Tibial nerve (tissue), 4 donors: ENCODE results near the gene MAPK6. TPM values are rescaled to one million over a fixed set of nuclear protein-coding genes. Genes with fewer than 3 reads are reported as not detected.
"Not testable (repeated sequence)": the region's sequence is repeated elsewhere in the genome, so short reads cannot be mapped to it uniquely, and the experiment has no call there.

ENCODE experiments used
- DNase-seq, 2 donors: peaks; one replicate each; pipeline ENCODE4 v3.0.0-alpha.2; 2019; ENCODE audit warnings: low spot score in 2 of 2
- H3K27ac ChIP-seq, 4 donors: fragments of 200-600 bp; sonication (generic) in 3 of 4; one replicate each; pipeline ENCODE4 v1.5.1; 2017 to 2019; ENCODE audit warnings: mild to moderate bottlenecking in 1 of 4
- H3K27me3 ChIP-seq, 2 donors: fragments of 200-600 bp; sonication (generic) in 1 of 2; one replicate each; pipeline versions ENCODE4 v1.5.1 to v1.6.0; 2017 to 2019
- H3K36me3 ChIP-seq, 3 donors: fragments of 200-600 bp; sonication (generic); one replicate each; pipeline ENCODE4 v1.5.1; 2018 to 2019
- H3K4me1 ChIP-seq, 4 donors: fragments of 200-600 bp; sonication (generic) in 3 of 4; one replicate each; pipeline ENCODE4 v1.5.1; 2017 to 2019
- H3K4me3 ChIP-seq, 4 donors: fragments of 200-600 bp; sonication (generic) in 3 of 4; one replicate each; pipeline ENCODE4 v1.5.1; 2017 to 2019; ENCODE audit warnings: mild to moderate bottlenecking in 1 of 4, moderate library complexity in 1 of 4
- H3K9me3 ChIP-seq, 4 donors: fragments of 200-600 bp; sonication (generic) in 3 of 4; one replicate each; pipeline ENCODE4 v1.5.1; 2017 to 2019
- CTCF ChIP-seq, 5 experiments: fragments of 200-600 bp in 3 of 5; fragments of 450-650 bp in 2 of 5; sonication (generic) in 3 of 5; IDR thresholded peaks; one replicate each; pipeline ENCODE4 v1.5.1; 2016 to 2019; ENCODE audit warnings: antibody characterized with exemption in 5 of 5, mild to moderate bottlenecking in 3 of 5, moderate library complexity in 2 of 5
- EP300 ChIP-seq, 2 donors: sonication (generic); formaldehyde crosslinking; IDR thresholded peaks; one replicate each; pipeline ENCODE4 v1.6.1; 2017; ENCODE audit warnings: antibody characterized with exemption in 2 of 2, mild to moderate bottlenecking in 1 of 2
- POLR2A ChIP-seq, 2 donors: fragments of 450-650 bp; IDR thresholded peaks; one replicate each; pipeline ENCODE4 v1.6.1; 2017; ENCODE audit warnings: antibody characterized with exemption in 2 of 2, mild to moderate bottlenecking in 2 of 2, moderate library complexity in 2 of 2
- WGBS, 2 donors: methylation state at CpG; one replicate each; pipeline ENCODE4 v1.1.5; 2018; 5-methylcytosine and 5-hydroxymethylcytosine counted together
- total RNA-seq, 4 donors: library from RNA; depleted of rRNA; stranded (reverse); fragments of >200 nt; gene quantifications; one replicate each; pipeline ENCODE4 v1.1.0, GENCODE V29; 2016

Gene MAPK6
- total RNA-seq, 4 donors from 2014 or later, result 9.6 to 20.9 (median 16.5) TPM

GRCh38 chr15:52082197-52083036 lies 63.4 kb downstream of the MAPK6 start:
- Histone ChIP-seq H3K4me1 (no peaks in the 10 kb centered on the region), H3K4me3 (no peak overlapping the region), H3K36me3 (no peaks in the 10 kb centered on the region), H3K9me3 (peaks cover 0 to 14% (median 4%) of the 10 kb centered on the region in 4 donors), H3K27ac (no peak overlapping the region), H3K27me3 (no peaks in the 10 kb centered on the region)
- DNase-seq, result no peak
- 79 to 83% methylated on average over 5 of the region's 5 CpGs for WGBS, 2 donors
- TF ChIP-seq EP300 (IDR thresholded peaks at IDR 0.05), result no peak
- no peak for TF ChIP-seq POLR2A (IDR thresholded peaks at IDR 0.05)
- TF ChIP-seq CTCF (IDR thresholded peaks at IDR 0.05), result no peak

GRCh38 chr15:52083037-52083359 lies 64.0 kb downstream of the MAPK6 start:
- H3K27ac ChIP-seq, H3K27me3 ChIP-seq, H3K36me3 ChIP-seq, H3K4me1 ChIP-seq, DNase-seq, H3K4me3 ChIP-seq: not testable (repeated sequence)
- H3K9me3 ChIP-seq, result peaks cover 0 to 14% (median 4%) of the 10 kb centered on the region in 4 donors
- 76 to 100% methylated on average over 1 of the region's 1 CpG for WGBS, 2 donors

- no peak overlapping the region for H3K27ac ChIP-seq
- H3K27me3 ChIP-seq, result no peaks in the 10 kb centered on the region
- no peak for DNase-seq
- H3K4me3 ChIP-seq, result no peak overlapping the region
- TF ChIP-seq CTCF (IDR thresholded peaks at IDR 0.05) (no peak), EP300 (IDR thresholded peaks at IDR 0.05) (no peak), POLR2A (IDR thresholded peaks at IDR 0.05) (no peak)
- no peaks in the 10 kb centered on the region for H3K36me3 ChIP-seq
- H3K4me1 ChIP-seq, result no peaks in the 10 kb centered on the region
- WGBS, 2 donors, result 56 to 58% methylated on average over 4 of the region's 4 CpGs
- peaks cover 0 to 14% (median 4%) of the 10 kb centered on the region in 4 donors for H3K9me3 ChIP-seq
These were observed 64.6 kb downstream of the MAPK6 start for GRCh38 chr15:52083603-52084002.

GRCh38 chr15:52085299-52085698 lies 66.3 kb downstream of the MAPK6 start:
- no peaks in the 10 kb centered on the region for H3K36me3 ChIP-seq
- no peak overlapping the region for H3K4me3 ChIP-seq
- H3K27me3 ChIP-seq, result no peaks in the 10 kb centered on the region
- TF ChIP-seq POLR2A (IDR thresholded peaks at IDR 0.05) (no peak), CTCF (IDR thresholded peaks at IDR 0.05) (no peak), EP300 (IDR thresholded peaks at IDR 0.05) (no peak)
- peaks cover 0 to 22% (median 4%) of the 10 kb centered on the region in 4 donors for H3K9me3 ChIP-seq
- DNase-seq, result no peak
- no peaks in the 10 kb centered on the region for H3K4me1 ChIP-seq
- H3K27ac ChIP-seq, result no peak overlapping the region

GRCh38 chr15:52086011-52086786 lies 67.2 kb downstream of the MAPK6 start:
- no peaks in the 10 kb centered on the region for H3K36me3 ChIP-seq
- H3K4me1 ChIP-seq, result no peaks in the 10 kb centered on the region
- H3K4me3 ChIP-seq, result no peak overlapping the region
- peaks cover 0 to 27% (median 4%) of the 10 kb centered on the region in 4 donors for H3K9me3 ChIP-seq
- no peak for DNase-seq
- H3K27ac ChIP-seq, result no peak overlapping the region
- 87 to 92% methylated on average over 5 of the region's 5 CpGs for WGBS, 2 donors
- H3K27me3 ChIP-seq, result no peaks in the 10 kb centered on the region
- TF ChIP-seq POLR2A (IDR thresholded peaks at IDR 0.05), result no peak

GRCh38 chr15:52090193-52090592 lies 71.2 kb downstream of the MAPK6 start:
- H3K9me3 ChIP-seq, result peaks cover 0 to 27% (median 4%) of the 10 kb centered on the region in 4 donors
- H3K27me3 ChIP-seq, result no peaks in the 10 kb centered on the region
- no peak for TF ChIP-seq CTCF (IDR thresholded peaks at IDR 0.05)
- TF ChIP-seq EP300 (IDR thresholded peaks at IDR 0.05), result no peak
- no peak for TF ChIP-seq POLR2A (IDR thresholded peaks at IDR 0.05)
- no peaks in the 10 kb centered on the region for H3K36me3 ChIP-seq
- no peak for DNase-seq
- H3K27ac ChIP-seq, result no peak overlapping the region
- H3K4me3 ChIP-seq, result no peak overlapping the region
- H3K4me1 ChIP-seq, result peaks cover 0 to 22% (median 9%) of the 10 kb centered on the region in 4 donors
